ENCODE results near the gene PDE8A.
"Not testable (repeated sequence)": the region's sequence is repeated elsewhere in the genome, so short reads cannot be mapped to it uniquely, and the experiment has no call there.

Gene PDE8A

GRCh38 chr15:85150130-85150480 is 168.4 kb downstream of the PDE8A start:
- H3K4me1 Mint-ChIP-seq: peaks cover 28% of the 10 kb centered on the region
- DNase-seq (no peak), ATAC-seq (no peak)
- H3K9me3 Mint-ChIP-seq: peaks cover 7 to 10% of the 10 kb centered on the region in 2 donors
- no peaks in the 10 kb centered on the region for H3K27me3 Mint-ChIP-seq
- no peak overlapping the region for H3K4me3 Mint-ChIP-seq
- no peak overlapping the region for H3K27ac Mint-ChIP-seq

GRCh38 chr15:85151145-85151544 is 169.5 kb downstream of the PDE8A start:
- no peak overlapping the region for H3K27ac Mint-ChIP-seq
- DNase-seq (no peak), ATAC-seq (no peak)
- H3K4me1 Mint-ChIP-seq: peaks cover 28% of the 10 kb centered on the region
- no peak overlapping the region for H3K4me3 Mint-ChIP-seq
- peaks cover 7 to 10% of the 10 kb centered on the region in 2 donors for H3K9me3 Mint-ChIP-seq
- peaks cover 2% of the 10 kb centered on the region for H3K27me3 Mint-ChIP-seq

- no peak for DNase-seq
- peaks cover 7 to 10% of the 10 kb centered on the region in 2 donors for H3K9me3 Mint-ChIP-seq
- ATAC-seq: no peak
Observed at GRCh38 chr15:85151861-85152260, 170.2 kb downstream of the PDE8A start.

GRCh38 chr15:85154061-85154460 is 172.4 kb downstream of the PDE8A start:
- Mint-ChIP-seq H3K9me3 (peaks cover 7 to 10% of the 10 kb centered on the region in 2 donors), H3K4me3 (no peak overlapping the region), H3K27me3 (peaks cover 15% of the 10 kb centered on the region), H3K4me1 (peaks cover 19% of the 10 kb centered on the region), H3K27ac (no peak overlapping the region)
- ATAC-seq: peak; percentile 52
- DNase-seq: no peak

More at GRCh38 chr15:85151861-85152260, 170.2 kb downstream of the PDE8A start:
- H3K27ac Mint-ChIP-seq: no peak overlapping the region
- H3K4me1 Mint-ChIP-seq: peaks cover 28% of the 10 kb centered on the region
- no peak overlapping the region for H3K4me3 Mint-ChIP-seq
- peaks cover 7% of the 10 kb centered on the region for H3K27me3 Mint-ChIP-seq

GRCh38 chr15:85155360-85155759 is 173.7 kb downstream of the PDE8A start:
- Mint-ChIP-seq H3K4me3 (no peak overlapping the region), H3K9me3 (peaks cover 7 to 10% of the 10 kb centered on the region in 2 donors), H3K27ac (no peak overlapping the region), H3K4me1 (peaks cover 9% of the 10 kb centered on the region), H3K27me3 (peaks cover 15% of the 10 kb centered on the region)
- DNase-seq: no peak
- ATAC-seq: no peak

- H3K9me3 Mint-ChIP-seq: peaks cover 7 to 10% of the 10 kb centered on the region in 2 donors
- peaks cover 9% of the 10 kb centered on the region for H3K4me1 Mint-ChIP-seq
- ATAC-seq: no peak
Observed at GRCh38 chr15:85155857-85156256, 174.2 kb downstream of the PDE8A start.

GRCh38 chr15:85157344-85157743 is 175.7 kb downstream of the PDE8A start:
- no peak for DNase-seq
- no peak overlapping the region for H3K27ac Mint-ChIP-seq
- peaks cover 9% of the 10 kb centered on the region for H3K4me1 Mint-ChIP-seq
- H3K27me3 Mint-ChIP-seq: peaks cover 15% of the 10 kb centered on the region
- H3K9me3 Mint-ChIP-seq: peaks cover 7 to 17% of the 10 kb centered on the region in 2 donors
- H3K4me3 Mint-ChIP-seq: no peak overlapping the region
- ATAC-seq: no peak

More at GRCh38 chr15:85155857-85156256, 174.2 kb downstream of the PDE8A start:
- no peak for DNase-seq
- peaks cover 15% of the 10 kb centered on the region for H3K27me3 Mint-ChIP-seq
- no peak overlapping the region for H3K27ac Mint-ChIP-seq
- H3K4me3 Mint-ChIP-seq: no peak overlapping the region

GRCh38 chr15:85162237-85162636 is 180.6 kb downstream of the PDE8A start:
- no peak overlapping the region for H3K4me3 Mint-ChIP-seq
- ATAC-seq (no peak), DNase-seq (no peak)
- peak overlapping the region in 1 of 2 donors; percentile 57 for H3K27ac Mint-ChIP-seq
- peaks cover 7% of the 10 kb centered on the region for H3K27me3 Mint-ChIP-seq
- H3K4me1 Mint-ChIP-seq: no peaks in the 10 kb centered on the region
- peaks cover 0 to 14% of the 10 kb centered on the region in 2 donors for H3K9me3 Mint-ChIP-seq

GRCh38 chr15:85164841-85165466 is 183.3 kb downstream of the PDE8A start:
- Mint-ChIP-seq H3K4me3 (no peak overlapping the region), H3K9me3 (peaks cover 0 to 14% of the 10 kb centered on the region in 2 donors), H3K4me1 (peaks cover 5% of the 10 kb centered on the region), H3K27me3 (peaks cover 10% of the 10 kb centered on the region), H3K27ac (no peak overlapping the region)
- DNase-seq (no peak), ATAC-seq (no peak)

- H3K4me3 Mint-ChIP-seq: no peak overlapping the region
- ATAC-seq: no peak
- DNase-seq: no peak
- peaks cover 5% of the 10 kb centered on the region for H3K4me1 Mint-ChIP-seq
- H3K27ac Mint-ChIP-seq: no peak overlapping the region
- H3K27me3 Mint-ChIP-seq: peaks cover 31% of the 10 kb centered on the region
- H3K9me3 Mint-ChIP-seq: peaks cover 2 to 17% of the 10 kb centered on the region in 2 donors
Observed at GRCh38 chr15:85167568-85167967, 185.9 kb downstream of the PDE8A start.

GRCh38 chr15:85168642-85169173 is 187.1 kb downstream of the PDE8A start:
- peaks cover 5% of the 10 kb centered on the region for H3K4me1 Mint-ChIP-seq
- peaks cover 7 to 22% of the 10 kb centered on the region in 2 donors for H3K9me3 Mint-ChIP-seq
- DNase-seq (peak; percentile 49 to 50), ATAC-seq (peak; percentile 70)
- H3K27me3 Mint-ChIP-seq: peaks cover 31% of the 10 kb centered on the region
- H3K27ac Mint-ChIP-seq: no peak overlapping the region
- H3K4me3 Mint-ChIP-seq: peak overlapping the region; percentile 66 to 73

GRCh38 chr15:85171736-85172135 is 190.1 kb downstream of the PDE8A start:
- no peak for ATAC-seq

GRCh38 chr15:85172846-85173490 is 191.3 kb downstream of the PDE8A start:
- DNase-seq (no peak), ATAC-seq (no peak)
- H3K27me3 Mint-ChIP-seq: peaks cover 35% of the 10 kb centered on the region
- no peak overlapping the region for H3K27ac Mint-ChIP-seq
- peaks cover 7 to 15% of the 10 kb centered on the region in 2 donors for H3K9me3 Mint-ChIP-seq
- H3K4me1 Mint-ChIP-seq: peaks cover 5% of the 10 kb centered on the region
- no peak overlapping the region for H3K4me3 Mint-ChIP-seq

More at GRCh38 chr15:85171736-85172135, 190.1 kb downstream of the PDE8A start:
- Mint-ChIP-seq H3K4me3 (no peak overlapping the region), H3K27ac (no peak overlapping the region), H3K4me1 (peaks cover 5% of the 10 kb centered on the region), H3K27me3 (peaks cover 41% of the 10 kb centered on the region), H3K9me3 (peaks cover 7 to 15% of the 10 kb centered on the region in 2 donors)
- DNase-seq: no peak

GRCh38 chr15:85173630-85174029 is 192.0 kb downstream of the PDE8A start:
- ATAC-seq, H3K4me3 Mint-ChIP-seq, H3K4me1 Mint-ChIP-seq, DNase-seq, H3K27ac Mint-ChIP-seq: not testable (repeated sequence)
- Mint-ChIP-seq H3K27me3 (peaks cover 31% of the 10 kb centered on the region), H3K9me3 (peaks cover 7 to 15% of the 10 kb centered on the region in 2 donors)

- Mint-ChIP-seq H3K27me3 (peaks cover 31% of the 10 kb centered on the region), H3K27ac (no peak overlapping the region), H3K9me3 (peaks cover 7 to 15% of the 10 kb centered on the region in 2 donors), H3K4me3 (no peak overlapping the region), H3K4me1 (no peaks in the 10 kb centered on the region)
- ATAC-seq (no peak), DNase-seq (no peak)
Observed at GRCh38 chr15:85174521-85174920, 192.9 kb downstream of the PDE8A start.

GRCh38 chr15:85177042-85177515 is 195.4 kb downstream of the PDE8A start:
- not testable (repeated sequence) for ATAC-seq, H3K4me3 Mint-ChIP-seq, H3K27ac Mint-ChIP-seq, DNase-seq, H3K9me3 Mint-ChIP-seq, H3K4me1 Mint-ChIP-seq
- H3K27me3 Mint-ChIP-seq: peaks cover 16% of the 10 kb centered on the region
